NT2/D1 (cell line): Measurements from ENCODE around the gene THAP11.

ENCODE experiments used
- YY1 ChIP-seq: IDR thresholded peaks from 2 replicates; pipeline ENCODE4 v1.6.1; 2011; ENCODE audit not compliant: insufficient read length, insufficient read depth
- ZNF274 ChIP-seq: IDR thresholded peaks from 2 replicates; pipeline ENCODE4 v1.6.1; 2011; ENCODE audit warnings: mild to moderate bottlenecking, low read depth, low read length

GRCh38 chr16:67801241-67801640 is 40.9 kb upstream of the THAP11 start:
- no peak for TF ChIP-seq YY1
- no peak for TF ChIP-seq ZNF274
